ENCODE measurements around the gene LIN28A. TPM values are rescaled to one million over a fixed set of nuclear protein-coding genes. Genes with fewer than 3 reads are reported as not detected.

LIN28A gene
- total and polyA plus RNA-seq, 7 donors: not detected

DNA sequence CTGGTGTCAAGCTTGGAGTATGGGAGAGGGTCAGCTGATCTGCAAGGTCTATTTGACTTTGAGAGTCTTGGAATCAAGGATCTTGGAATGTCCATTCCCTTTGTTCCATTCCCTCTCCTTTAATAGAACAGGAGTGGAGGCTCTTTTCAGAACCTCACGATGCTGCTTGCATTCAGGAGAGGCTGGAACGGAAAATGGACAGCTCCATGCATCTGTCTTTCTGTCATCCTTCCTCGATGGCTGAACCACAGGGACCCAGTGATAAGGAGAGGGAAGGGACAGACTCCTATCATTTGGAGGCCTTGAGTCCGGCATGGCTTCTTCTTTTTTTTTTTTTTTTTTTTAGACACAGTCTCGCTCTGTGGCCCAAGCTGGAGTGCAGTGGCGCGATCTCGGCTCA, 14.9 kb upstream of the LIN28A start:
- intact Hi-C loops (cut with DNase I): no loop called here
- Histone ChIP-seq H3K9me3 (no peaks in the 10 kb centered on the region), H3K36me3 (no peaks in the 10 kb centered on the region), H3K4me1 (no peaks in the 10 kb centered on the region), H3K27ac (no peak overlapping the region), H3K27me3 (no peaks in the 10 kb centered on the region), H3K4me3 (no peak overlapping the region)
- no peak for DNase-seq
- 84 to 85% methylated on average over 8 of the region's 8 CpGs for WGBS, 2 donors
- TF ChIP-seq POLR2A (IDR thresholded peaks at IDR 0.05) (no peak), EP300 (IDR thresholded peaks at IDR 0.05) (no peak), POLR2AphosphoS5 (IDR thresholded peaks at IDR 0.05) (no peak)
- TF ChIP-seq, protein P1, sequence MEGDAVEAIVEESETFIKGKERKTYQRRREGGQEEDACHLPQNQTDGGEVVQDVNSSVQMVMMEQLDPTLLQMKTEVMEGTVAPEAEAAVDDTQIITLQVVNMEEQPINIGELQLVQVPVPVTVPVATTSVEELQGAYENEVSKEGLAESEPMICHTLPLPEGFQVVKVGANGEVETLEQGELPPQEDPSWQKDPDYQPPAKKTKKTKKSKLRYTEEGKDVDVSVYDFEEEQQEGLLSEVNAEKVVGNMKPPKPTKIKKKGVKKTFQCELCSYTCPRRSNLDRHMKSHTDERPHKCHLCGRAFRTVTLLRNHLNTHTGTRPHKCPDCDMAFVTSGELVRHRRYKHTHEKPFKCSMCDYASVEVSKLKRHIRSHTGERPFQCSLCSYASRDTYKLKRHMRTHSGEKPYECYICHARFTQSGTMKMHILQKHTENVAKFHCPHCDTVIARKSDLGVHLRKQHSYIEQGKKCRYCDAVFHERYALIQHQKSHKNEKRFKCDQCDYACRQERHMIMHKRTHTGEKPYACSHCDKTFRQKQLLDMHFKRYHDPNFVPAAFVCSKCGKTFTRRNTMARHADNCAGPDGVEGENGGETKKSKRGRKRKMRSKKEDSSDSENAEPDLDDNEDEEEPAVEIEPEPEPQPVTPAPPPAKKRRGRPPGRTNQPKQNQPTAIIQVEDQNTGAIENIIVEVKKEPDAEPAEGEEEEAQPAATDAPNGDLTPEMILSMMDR (IDR thresholded peaks at IDR 0.05): no peak

DNA sequence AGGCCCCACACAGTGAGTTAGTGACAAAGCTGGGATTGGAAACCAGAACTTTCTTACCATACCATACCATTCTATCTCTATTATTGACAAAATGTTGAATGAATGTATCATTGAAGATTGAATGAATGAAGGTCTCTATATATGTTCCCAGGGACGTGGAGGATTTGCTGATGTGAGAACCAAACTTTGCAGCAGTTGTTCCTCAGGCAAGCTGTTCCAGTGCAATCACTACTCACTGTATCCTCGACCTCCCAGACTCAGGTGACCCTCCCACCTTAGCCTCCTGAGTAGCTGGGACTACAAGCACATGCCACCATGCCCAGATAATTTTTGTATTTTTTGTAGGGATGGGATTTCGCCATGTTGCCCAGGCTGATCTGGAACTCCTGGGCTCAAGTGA, 11.6 kb upstream of the LIN28A start:
- H3K27ac ChIP-seq: no peak overlapping the region
- DNase-seq: no peak
- H3K4me3 ChIP-seq: no peak overlapping the region
- peaks cover 0 to 14% (median 0%) of the 10 kb centered on the region in 3 donors for H3K27me3 ChIP-seq
- no peaks in the 10 kb centered on the region for H3K4me1 ChIP-seq
- WGBS, 2 donors: 51 to 82% methylated on average over 3 of the region's 3 CpGs
- intact Hi-C loops (cut with DNase I): no loop called here
- no peaks in the 10 kb centered on the region for H3K9me3 ChIP-seq
- H3K36me3 ChIP-seq: no peaks in the 10 kb centered on the region
- TF ChIP-seq, protein P1 (IDR thresholded peaks at IDR 0.05): no peak
- no peak for TF ChIP-seq POLR2A (IDR thresholded peaks at IDR 0.05)
- no peak for TF ChIP-seq EP300 (IDR thresholded peaks at IDR 0.05)
- TF ChIP-seq POLR2AphosphoS5 (IDR thresholded peaks at IDR 0.05): no peak

DNA sequence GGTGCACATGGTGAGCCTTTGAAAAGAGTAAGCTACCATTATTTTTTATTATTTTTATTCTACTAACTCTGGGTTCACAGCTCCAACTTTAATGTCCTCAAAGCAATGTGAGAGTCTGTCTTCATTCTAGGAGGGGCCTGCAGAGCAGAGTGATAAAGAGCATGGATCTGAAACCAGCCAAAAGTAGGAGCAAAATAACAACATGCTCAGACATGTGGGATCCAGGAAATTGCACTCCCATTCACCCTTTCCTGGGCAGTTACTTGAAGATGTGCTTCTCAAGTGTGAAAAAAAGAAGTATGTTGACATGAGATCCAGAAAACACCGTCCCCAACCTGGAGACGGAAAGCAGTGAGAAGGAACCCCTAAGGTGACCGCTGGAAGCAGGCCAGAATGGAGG, 8.7 kb upstream of the LIN28A start:
- Histone ChIP-seq H3K27me3 (peaks cover 0 to 19% (median 0%) of the 10 kb centered on the region in 3 donors), H3K9me3 (no peaks in the 10 kb centered on the region), H3K27ac (no peak overlapping the region), H3K4me1 (no peaks in the 10 kb centered on the region), H3K36me3 (no peaks in the 10 kb centered on the region), H3K4me3 (no peak overlapping the region)
- DNase-seq: no peak
- intact Hi-C loops (cut with DNase I): no loop called here
- no peak for TF ChIP-seq POLR2A (IDR thresholded peaks at IDR 0.05)
- no peak for TF ChIP-seq EP300 (IDR thresholded peaks at IDR 0.05)
- TF ChIP-seq POLR2AphosphoS5 (IDR thresholded peaks at IDR 0.05): no peak
- TF ChIP-seq, protein P1 (IDR thresholded peaks at IDR 0.05): no peak
- 84 to 85% methylated on average over 3 of the region's 3 CpGs for WGBS, 2 donors

DNA sequence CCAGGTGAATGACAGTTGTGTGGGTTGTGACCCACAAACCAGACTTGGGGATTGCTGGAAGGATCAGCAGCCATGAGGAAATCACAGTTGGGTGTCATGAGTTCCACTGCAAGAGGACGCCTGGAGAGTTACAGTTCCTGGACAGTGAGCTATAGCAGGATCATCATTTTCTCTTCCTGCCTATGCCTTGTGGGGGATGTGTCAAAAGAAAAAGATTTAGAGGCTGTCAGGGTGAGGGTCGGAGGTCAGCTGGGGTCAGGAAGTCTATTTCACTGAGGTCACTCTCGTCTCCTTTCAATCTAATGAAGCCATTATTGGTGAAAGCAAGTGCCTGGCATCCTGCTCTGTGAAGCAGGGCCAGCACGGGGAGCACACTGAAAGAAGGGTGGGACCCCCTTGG, 7.0 kb upstream of the LIN28A start:
- Histone ChIP-seq H3K27me3 (peaks cover 0 to 19% (median 0%) of the 10 kb centered on the region in 3 donors), H3K9me3 (no peaks in the 10 kb centered on the region), H3K27ac (no peak overlapping the region), H3K4me3 (no peak overlapping the region), H3K36me3 (no peaks in the 10 kb centered on the region), H3K4me1 (no peaks in the 10 kb centered on the region)
- intact Hi-C loops (cut with DNase I): no loop called here
- TF ChIP-seq POLR2AphosphoS5 (IDR thresholded peaks at IDR 0.05) (no peak), EP300 (IDR thresholded peaks at IDR 0.05) (no peak), POLR2A (IDR thresholded peaks at IDR 0.05) (no peak)
- TF ChIP-seq, protein P1 (IDR thresholded peaks at IDR 0.05): no peak
- WGBS, 2 donors: 21 to 37% methylated on average over 4 of the region's 4 CpGs
- no peak for DNase-seq

DNA sequence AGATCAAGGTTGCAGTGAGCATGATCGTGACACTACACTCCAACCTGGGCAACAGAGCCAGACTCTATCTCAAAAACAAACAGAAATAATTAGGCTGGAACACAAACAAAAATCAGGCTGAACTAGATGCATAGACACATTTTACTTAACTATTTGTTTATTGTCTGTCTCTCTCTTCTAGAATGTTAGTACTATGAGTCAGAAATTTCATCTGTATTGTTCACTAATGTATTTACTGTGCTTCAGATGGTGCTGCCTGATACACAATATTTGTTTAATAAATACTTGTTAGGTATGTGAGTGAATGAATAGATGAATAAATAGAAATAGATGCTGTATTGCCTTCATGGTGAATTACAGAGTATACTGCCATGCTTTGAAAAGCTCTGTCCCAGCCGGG, 6.0 kb upstream of the LIN28A start:
- no peak for DNase-seq
- TF ChIP-seq POLR2AphosphoS5 (IDR thresholded peaks at IDR 0.05) (no peak), EP300 (IDR thresholded peaks at IDR 0.05) (no peak), POLR2A (IDR thresholded peaks at IDR 0.05) (no peak)
- TF ChIP-seq, protein P1 (IDR thresholded peaks at IDR 0.05): no peak
- Histone ChIP-seq H3K9me3 (no peaks in the 10 kb centered on the region), H3K4me3 (no peak overlapping the region), H3K27ac (no peak overlapping the region), H3K27me3 (peaks cover 0 to 25% (median 5%) of the 10 kb centered on the region in 3 donors), H3K36me3 (no peaks in the 10 kb centered on the region), H3K4me1 (no peaks in the 10 kb centered on the region)
- WGBS, 2 donors: 79 to 94% methylated on average over 2 of the region's 2 CpGs
- intact Hi-C loops (cut with DNase I): no loop called here

All from sigmoid colon (tissue), 7 donors.